A549 (cell line): Measurements from ENCODE around the gene HCAR1. TPM values are rescaled to one million over a fixed set of nuclear protein-coding genes. Genes with fewer than 3 reads are reported as not detected.

Experiments used
- ATAC-seq, 2 experiments: fragments of 200-7000 bp in 1 of 2; fragments of >200 bp in 1 of 2; cut with Nextera tagmentation in 1 of 2; cut with Tn5 transposase in 1 of 2; 3 replicates each; pipeline versions ENCODE4 v1.8.0 to v1.9.1; 2018 to 2020; ENCODE audit warnings: mild to moderate bottlenecking in 1 of 2, moderate library complexity in 1 of 2
- CTCF ChIA-PET: fragments of 300-600 bp; sonication (Branson Sonifier 250); formaldehyde crosslinking; extraction: SDS; loops from one replicate; lab custom pipeline; 2021; ENCODE audit warnings: antibody characterized with exemption, inconsistent platforms; lab: Yijun Ruan, JAX
- POLR2A ChIA-PET: fragments of 350-600 bp; formaldehyde crosslinking; extraction: SDS; loops from one replicate; lab custom pipeline; 2021; ENCODE audit warnings: antibody characterized with exemption, inconsistent platforms; lab: Yijun Ruan, JAX
- DNase-seq, 2 experiments: peaks; one replicate each; pipeline versions ENCODE4 v3.0.0 to v3.0.0-alpha.2; 2011 to 2016; ENCODE audit warnings: low read depth in 1 of 2, low spot score in 1 of 2
- FAIRE-seq: peaks from 2 replicates; lab custom pipeline; 2011; peaks lifted over from hg19 to GRCh38; lab: Jason Lieb, UNC
- H3K27ac ChIP-seq, 2 experiments: fragments of >200 bp; sonication (Bioruptor Twin); formaldehyde crosslinking; 3 replicates each; pipeline ENCODE4 v1.5.1; 2016 to 2017
- H3K4me1 ChIP-seq: fragments of >200 bp; sonication (Bioruptor Twin); formaldehyde crosslinking; 3 replicates; pipeline ENCODE4 v1.6.1; 2016
- H3K4me2 ChIP-seq: fragments of >200 bp; sonication (Bioruptor Twin); formaldehyde crosslinking; 3 replicates; pipeline ENCODE4 v1.6.1; 2016
- H3K4me3 ChIP-seq: fragments of >200 bp; sonication (Bioruptor Twin); formaldehyde crosslinking; 3 replicates; pipeline ENCODE4 v1.5.1; 2016
- H3K9me3 ChIP-seq: fragments of >200 bp; sonication (Bioruptor Twin); formaldehyde crosslinking; 3 replicates; pipeline ENCODE4 v1.6.1; 2016
- BCL3 ChIP-seq: fragments of >200 bp; sonication (Bioruptor Twin); formaldehyde crosslinking; IDR thresholded peaks from 3 replicates; pipeline ENCODE4 v1.6.1; 2016
- BHLHE40 ChIP-seq: IDR thresholded peaks from 2 replicates; pipeline ENCODE4 v1.6.1; 2012; ENCODE audit warnings: low read depth, low read length, inconsistent platforms
- CBX8 ChIP-seq: fragments of 200-600 bp; sonication (generic); IDR thresholded peaks from 2 replicates; pipeline ENCODE4 v1.6.1; 2016
- EHMT2 ChIP-seq: fragments of 200-600 bp; sonication (generic); IDR thresholded peaks from 2 replicates; pipeline ENCODE4 v1.6.1; 2016; ENCODE audit warnings: antibody characterized with exemption, low read depth, mild to moderate bottlenecking, moderate library complexity
- ELK1 ChIP-seq: fragments of 150-350 bp; IDR thresholded peaks from 2 replicates; pipeline ENCODE4 v1.6.1; 2014; ENCODE audit warnings: low read depth, mild to moderate bottlenecking, low read length
- FOSL2 ChIP-seq, 2 experiments: fragments of 450-650 bp in 1 of 2; fragments of >200 bp in 1 of 2; sonication (Bioruptor Twin) in 1 of 2; formaldehyde crosslinking; IDR thresholded peaks; 2 replicates each; pipeline versions ENCODE4 v1.5.0 to v1.6.1; 2016 to 2020; ENCODE audit warnings: mild to moderate bottlenecking in 1 of 2, moderate library complexity in 1 of 2
- FOXS1 ChIP-seq: fragments of 250-450 bp; sonication (Bioruptor Pico); IDR thresholded peaks from 2 replicates; pipeline ENCODE4 v1.5.0; 2020; ENCODE audit warnings: mild to moderate bottlenecking, moderate library complexity
- HES2 ChIP-seq: fragments of >200 bp; sonication (Bioruptor Twin); formaldehyde crosslinking; IDR thresholded peaks from 2 replicates; pipeline ENCODE4 v1.6.1; 2016
- HEYL ChIP-seq: fragments of 250-450 bp; sonication (Bioruptor Pico); IDR thresholded peaks from 2 replicates; pipeline ENCODE4 v1.8.0; 2021; ENCODE audit warnings: mild to moderate bottlenecking, moderate library complexity
- HOXB13 ChIP-seq: fragments of 250-450 bp; sonication (Bioruptor Pico); IDR thresholded peaks from 2 replicates; pipeline ENCODE4 v1.5.0; 2020; ENCODE audit warnings: low read depth, mild to moderate bottlenecking, moderate library complexity
- JUNB ChIP-seq: fragments of >200 bp; sonication (Bioruptor Twin); formaldehyde crosslinking; IDR thresholded peaks from 2 replicates; pipeline ENCODE4 v1.6.1; 2016
- MAFK ChIP-seq: fragments of 450-650 bp; IDR thresholded peaks from 2 replicates; pipeline ENCODE4 v1.6.1; 2014; ENCODE audit not compliant: partially characterized antibody
- NFE2L2 ChIP-seq: fragments of 150-350 bp; conservative IDR thresholded peaks from 2 replicates; pipeline ENCODE4 v1.6.1; 2014; ENCODE audit warnings: low read length
- PBX3 ChIP-seq: IDR thresholded peaks from 2 replicates; pipeline ENCODE4 v1.6.1; 2012
- PHF8 ChIP-seq: fragments of 200-600 bp; sonication (generic); IDR thresholded peaks from 2 replicates; pipeline ENCODE4 v1.6.1; 2016; ENCODE audit warnings: low read depth, mild to moderate bottlenecking, antibody characterized with exemption, moderate library complexity, borderline replicate concordance
- REST ChIP-seq: fragments of 200-600 bp; sonication (generic); IDR thresholded peaks from 2 replicates; pipeline ENCODE4 v1.6.1; 2016; ENCODE audit warnings: antibody characterized with exemption, mild to moderate bottlenecking, moderate library complexity
- RNF2 ChIP-seq: fragments of 200-600 bp; sonication (generic); IDR thresholded peaks from 2 replicates; pipeline ENCODE4 v1.6.1; 2016; ENCODE audit warnings: low read depth, mild to moderate bottlenecking, antibody characterized with exemption, moderate library complexity, borderline replicate concordance
- SMC3 ChIP-seq: fragments of >200 bp; sonication (Bioruptor Twin); formaldehyde crosslinking; IDR thresholded peaks from 3 replicates; pipeline ENCODE4 v1.6.1; 2018; ENCODE audit warnings: inconsistent platforms
- TP53 ChIP-seq: fragments of 250-450 bp; sonication (Bioruptor Pico); IDR thresholded peaks from 2 replicates; pipeline ENCODE4 v1.5.0; 2021; ENCODE audit warnings: mild to moderate bottlenecking, moderate library complexity
- ZFP36 ChIP-seq: fragments of 450-650 bp; IDR thresholded peaks from 2 replicates; pipeline ENCODE4 v1.6.1; 2014; ENCODE audit warnings: borderline replicate concordance; ENCODE audit not compliant: partially characterized antibody
- ZNF302 ChIP-seq: fragments of 250-450 bp; sonication (Bioruptor Pico); IDR thresholded peaks from 2 replicates; pipeline ENCODE4 v1.9.0; 2021; ENCODE audit warnings: inconsistent platforms, mild to moderate bottlenecking, moderate library complexity
- ZSCAN20 ChIP-seq: fragments of 250-450 bp; sonication (Bioruptor Pico); IDR thresholded peaks from 2 replicates; pipeline ENCODE4 v1.8.0; 2022; ENCODE audit warnings: mild to moderate bottlenecking, moderate library complexity
- WGBS: methylation state at CpG from one replicate; pipeline ENCODE4 v1.1.6; 2017; ENCODE audit errors: missing lambda C conversion rate; 5-methylcytosine and 5-hydroxymethylcytosine counted together
- polyA plus RNA-seq, 4 experiments: library from polyadenylated mRNA; depleted of rRNA in 3 of 4; stranded (reverse); fragments of >200 nt; fragmentation: RNase III in 1 of 4; extraction: RNeasy Plus Mini Kit Qiagen cat#74134 plus additional on column Dnase treatment in 1 of 4; gene quantifications; 2 replicates in 3 of 4; 3 replicates in 1 of 4; pipeline ENCODE4 v1.2.3, GENCODE V29; 2011 to 2017

Gene HCAR1
- polyA plus RNA-seq, 2 of the 4 experiments (the other 2 are of a cell fraction), result 0.01 to 0.05 TPM

GRCh38 chr12:122732611-122733010 is 2.0 kb upstream of the HCAR1 start:
- ChIA-PET CTCF (interaction anchor here (6.1 kb wide), 1 partner anchor 94 kb away, joined by 28 read pairs; no protein-coding TSS in a partner anchor), POLR2A (no interaction called here)
- ATAC-seq, result no peak
- FAIRE-seq, result no peak
- no peak overlapping the region for H3K4me3 ChIP-seq
- no peaks in the 10 kb centered on the region for H3K4me1 ChIP-seq
- no peak overlapping the region for H3K27ac ChIP-seq
- DNase-seq, result no peak
- H3K4me2 ChIP-seq, result no peak overlapping the region
- no peaks in the 10 kb centered on the region for H3K9me3 ChIP-seq
- TF ChIP-seq ELK1, result no peak
- TF ChIP-seq PHF8, result no peak
- TF ChIP-seq JUNB, result no peak
- TF ChIP-seq HOXB13 (CRISPR knock-in tag), result no peak
- TF ChIP-seq REST, result no peak
- TF ChIP-seq ZFP36, result peak; percentile 44
- WGBS, result 78% methylated on average over 4 of the region's 4 CpGs

GRCh38 chr12:122732170-122732569 is 1.5 kb upstream of the HCAR1 start:
- Histone ChIP-seq H3K4me1 (no peaks in the 10 kb centered on the region), H3K4me3 (no peak overlapping the region), H3K9me3 (no peaks in the 10 kb centered on the region), H3K4me2 (no peak overlapping the region), H3K27ac (no peak overlapping the region)
- no peak for ATAC-seq
- ChIA-PET POLR2A (no interaction called here), CTCF (interaction anchor here (6.1 kb wide), 1 partner anchor 94 kb away, joined by 28 read pairs; no protein-coding TSS in a partner anchor)
- DNase-seq, result no peak
- no peak for FAIRE-seq
- 90% methylated on average over 3 of the region's 3 CpGs for WGBS
- TF ChIP-seq ZNF302 (CRISPR knock-in tag), result no peak
- TF ChIP-seq HEYL (CRISPR knock-in tag), result no peak
- no peak for TF ChIP-seq EHMT2
- no peak for TF ChIP-seq PHF8
- TF ChIP-seq SMC3, result no peak
- no peak for TF ChIP-seq CBX8
- TF ChIP-seq BHLHE40, result no peak
- TF ChIP-seq NFE2L2, result no peak
- TF ChIP-seq HES2, result no peak
- TF ChIP-seq MAFK, result no peak
- TF ChIP-seq PBX3, result no peak
- TF ChIP-seq FOXS1 (CRISPR knock-in tag), result no peak
- TF ChIP-seq ZSCAN20, result no peak
- no peak for TF ChIP-seq FOSL2 (IDR thresholded peaks at IDR 0.05)
- no peak for TF ChIP-seq FOSL2 (CRISPR knock-in tag; IDR thresholded peaks at IDR 0.05)
- TF ChIP-seq TP53, result no peak
- TF ChIP-seq RNF2, result no peak
- no peak for TF ChIP-seq BCL3
